Measurements from ENCODE around the gene ZBTB17.

ZBTB17 gene

DNA sequence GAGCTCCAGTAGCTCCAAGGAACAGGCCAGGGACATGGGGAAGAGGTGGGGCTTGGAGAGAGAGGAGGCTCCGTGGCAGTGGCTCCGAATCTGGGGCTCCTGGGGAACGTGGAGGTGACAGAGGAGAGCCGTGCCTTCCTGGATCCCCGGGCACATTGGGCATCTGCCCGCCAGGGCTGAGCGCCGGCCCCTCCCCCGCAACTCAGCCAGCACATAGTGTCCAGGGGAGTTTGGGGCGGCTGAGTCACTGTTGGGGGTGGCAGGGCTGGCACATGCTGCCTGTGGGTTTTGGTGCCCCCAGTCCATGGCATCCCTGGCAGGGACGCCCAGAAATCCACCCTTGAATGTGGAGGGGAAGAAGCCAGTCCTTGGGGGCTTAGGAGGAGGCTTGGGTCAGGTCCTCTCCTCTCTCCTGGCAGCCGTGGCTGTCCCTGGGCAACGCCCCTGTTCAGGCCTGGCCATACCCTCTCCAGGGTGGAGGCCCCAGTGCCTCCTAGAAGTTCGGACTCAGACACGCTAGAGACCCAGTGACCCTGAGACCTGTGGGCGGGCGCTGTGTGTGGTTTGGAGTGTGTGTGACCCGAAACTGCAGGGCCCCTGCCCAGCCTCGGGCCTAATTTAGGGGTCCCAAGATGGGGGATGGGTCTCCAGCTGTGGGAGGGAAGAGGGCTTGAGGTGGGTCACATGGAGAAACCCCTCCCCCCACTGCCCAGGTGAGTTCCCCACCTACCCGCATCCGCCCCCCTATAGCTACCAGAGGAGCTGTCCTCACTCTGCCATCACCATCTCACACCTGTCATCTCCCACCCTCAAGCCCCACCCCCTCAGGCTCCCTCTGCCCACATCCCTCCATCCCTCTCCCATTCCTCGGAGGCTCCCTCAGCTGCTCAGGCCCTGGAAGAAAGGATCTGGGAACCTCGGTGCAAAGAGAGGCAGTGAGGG is 40.3 kb upstream of the ZBTB17 start:
- no peak overlapping the region for H3K4me3 ChIP-seq (ENCODE audit: low read depth, low read length)
- TF ChIP-seq, protein P1, sequence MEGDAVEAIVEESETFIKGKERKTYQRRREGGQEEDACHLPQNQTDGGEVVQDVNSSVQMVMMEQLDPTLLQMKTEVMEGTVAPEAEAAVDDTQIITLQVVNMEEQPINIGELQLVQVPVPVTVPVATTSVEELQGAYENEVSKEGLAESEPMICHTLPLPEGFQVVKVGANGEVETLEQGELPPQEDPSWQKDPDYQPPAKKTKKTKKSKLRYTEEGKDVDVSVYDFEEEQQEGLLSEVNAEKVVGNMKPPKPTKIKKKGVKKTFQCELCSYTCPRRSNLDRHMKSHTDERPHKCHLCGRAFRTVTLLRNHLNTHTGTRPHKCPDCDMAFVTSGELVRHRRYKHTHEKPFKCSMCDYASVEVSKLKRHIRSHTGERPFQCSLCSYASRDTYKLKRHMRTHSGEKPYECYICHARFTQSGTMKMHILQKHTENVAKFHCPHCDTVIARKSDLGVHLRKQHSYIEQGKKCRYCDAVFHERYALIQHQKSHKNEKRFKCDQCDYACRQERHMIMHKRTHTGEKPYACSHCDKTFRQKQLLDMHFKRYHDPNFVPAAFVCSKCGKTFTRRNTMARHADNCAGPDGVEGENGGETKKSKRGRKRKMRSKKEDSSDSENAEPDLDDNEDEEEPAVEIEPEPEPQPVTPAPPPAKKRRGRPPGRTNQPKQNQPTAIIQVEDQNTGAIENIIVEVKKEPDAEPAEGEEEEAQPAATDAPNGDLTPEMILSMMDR (IDR thresholded peaks at IDR 0.05; ENCODE audit: low read depth, low read length) = no peak
- no peak for DNase-seq (ENCODE audit: low read depth, low spot score)
- in situ Hi-C loops (cut with HindIII; ENCODE audit: low sequenced_read_pairs) = no loop called here

DNA sequence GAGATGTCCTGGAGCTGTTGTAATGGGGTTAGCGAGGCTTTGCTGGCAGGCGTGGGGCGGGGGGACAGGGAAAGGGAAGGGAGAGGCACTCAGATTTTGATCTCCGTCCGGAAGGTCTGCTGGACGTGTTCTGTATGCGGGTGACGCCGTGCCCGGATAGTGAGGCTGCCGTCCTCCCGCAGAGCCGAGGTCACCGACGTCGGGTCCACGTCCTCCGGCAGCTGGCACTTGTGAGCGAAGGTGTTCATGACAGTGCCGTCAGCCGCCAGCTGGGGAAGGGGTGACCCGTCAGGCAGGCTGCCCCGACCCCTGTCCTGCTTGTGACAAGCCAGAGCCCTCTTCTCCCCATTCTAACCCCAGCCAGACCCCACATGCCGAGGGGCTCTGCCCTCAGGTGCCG is 39.6 kb upstream of the ZBTB17 start:
- no peak overlapping the region for H3K4me3 ChIP-seq (ENCODE audit: low read depth, low read length)
- in situ Hi-C loops (cut with HindIII; ENCODE audit: low sequenced_read_pairs) = no loop called here
- TF ChIP-seq, protein P1 (IDR thresholded peaks at IDR 0.05; ENCODE audit: low read depth, low read length) = no peak
- DNase-seq (ENCODE audit: low read depth, low spot score) = no peak

DNA sequence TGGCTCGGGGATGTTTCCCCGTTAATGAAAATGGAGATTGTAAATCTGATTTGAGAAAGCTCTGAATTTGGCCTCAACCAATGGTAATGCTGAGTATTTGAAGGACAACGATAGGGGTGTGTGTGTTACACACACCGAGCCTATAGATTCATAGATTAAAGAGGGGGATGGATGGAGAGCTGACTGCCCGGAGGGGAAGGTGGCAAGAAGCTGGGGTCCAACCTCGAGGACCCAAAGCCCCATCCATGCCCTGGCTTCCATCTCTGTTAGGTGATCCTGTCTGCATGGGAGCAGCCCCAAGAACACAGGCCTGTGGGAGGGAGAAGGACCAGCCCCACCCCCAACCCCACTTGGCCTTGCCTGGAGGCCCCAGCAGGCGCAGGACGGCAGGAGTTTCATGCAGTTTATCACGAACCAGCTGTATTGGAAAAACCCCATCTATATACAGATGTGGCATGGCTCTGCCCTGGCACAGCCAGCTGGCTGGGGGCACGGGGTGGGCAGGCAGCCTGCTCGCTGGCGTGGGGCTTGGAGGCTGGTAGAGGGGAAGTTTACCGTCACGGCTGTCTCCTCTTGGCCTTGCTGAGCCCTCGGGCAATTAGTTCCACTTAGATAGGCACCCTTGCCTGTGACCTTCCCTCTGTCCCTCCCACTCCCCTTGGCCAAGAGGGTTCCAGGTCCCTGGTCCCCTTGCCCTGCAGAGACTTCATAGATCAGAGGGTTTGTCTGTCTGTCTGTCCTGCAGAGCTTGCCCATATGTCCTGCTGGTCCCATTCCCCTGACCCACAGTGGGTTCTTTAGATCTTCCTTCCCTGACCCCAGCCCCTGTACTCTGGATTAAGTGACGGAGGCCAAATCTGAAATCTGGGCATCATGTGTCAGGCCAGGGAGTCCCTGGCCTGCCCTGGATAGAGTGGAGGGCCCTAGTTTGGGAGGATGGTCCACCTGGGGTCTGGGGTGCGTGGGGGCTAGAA is 38.9 kb upstream of the ZBTB17 start:
- no peak for DNase-seq (ENCODE audit: low read depth, low spot score)
- TF ChIP-seq, protein P1 (IDR thresholded peaks at IDR 0.05; ENCODE audit: low read depth, low read length) = no peak
- in situ Hi-C loops (cut with HindIII; ENCODE audit: low sequenced_read_pairs) = no loop called here
- H3K4me3 ChIP-seq (ENCODE audit: low read depth, low read length) = no peak overlapping the region

DNA sequence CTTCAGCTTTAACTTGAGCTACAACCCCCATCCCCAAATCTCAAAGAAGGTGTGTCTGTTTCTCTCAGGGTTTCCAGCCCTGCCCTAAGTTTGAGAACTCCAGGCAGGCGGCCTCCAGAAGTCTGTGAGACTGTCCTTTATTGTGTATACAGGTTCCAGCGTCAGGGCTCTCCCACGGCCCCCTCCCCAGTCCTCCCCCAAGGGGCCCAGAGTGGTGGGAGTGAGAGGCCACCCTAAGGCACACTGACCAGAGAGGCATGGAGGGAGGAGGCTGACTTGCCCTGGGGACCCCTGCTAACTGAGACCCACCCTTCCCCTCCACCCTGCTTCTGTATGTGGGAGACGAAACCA is 38.0 kb upstream of the ZBTB17 start:
- TF ChIP-seq, protein P1 (IDR thresholded peaks at IDR 0.05; ENCODE audit: low read depth, low read length) = no peak
- in situ Hi-C loops (cut with HindIII; ENCODE audit: low sequenced_read_pairs) = no loop called here
- no peak overlapping the region for H3K4me3 ChIP-seq (ENCODE audit: low read depth, low read length)
- no peak for DNase-seq (ENCODE audit: low read depth, low spot score)

DNA sequence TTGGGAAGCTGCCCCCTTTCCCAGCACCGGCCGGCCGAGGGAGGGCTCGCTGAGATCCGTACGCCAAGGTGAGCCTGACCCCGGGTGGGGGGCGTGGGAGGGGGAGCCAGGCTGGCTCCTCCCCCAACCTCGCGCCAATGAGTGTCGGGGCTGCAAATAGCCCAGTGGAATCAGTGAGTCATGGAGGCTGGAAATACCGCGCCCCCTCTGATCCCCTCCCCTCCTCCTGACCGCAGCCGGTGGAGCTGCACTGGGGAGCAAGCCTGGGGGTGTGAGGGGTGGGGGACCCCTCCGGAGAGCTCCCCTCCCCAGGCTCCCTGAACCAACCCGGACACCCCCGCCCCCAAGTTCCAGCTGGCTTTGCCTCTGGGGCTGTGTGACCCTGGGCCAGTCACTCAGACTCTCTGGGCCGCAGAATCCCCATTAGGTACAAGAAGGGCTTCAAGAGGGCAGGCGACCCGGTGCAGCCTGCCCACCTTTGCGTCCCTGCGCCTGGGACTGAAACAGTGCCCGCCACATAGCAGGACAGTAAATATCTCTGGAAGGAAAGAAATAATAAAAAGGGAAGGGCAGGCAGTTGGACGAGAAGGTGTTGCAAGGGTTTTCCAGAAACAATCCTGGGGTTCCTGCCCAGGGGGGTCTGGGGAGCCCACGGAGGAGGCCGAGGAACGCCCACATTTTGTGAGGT is 37.5 kb upstream of the ZBTB17 start:
- peak overlapping the region; percentile 22 for H3K4me3 ChIP-seq (ENCODE audit: low read depth, low read length)
- in situ Hi-C loops (cut with HindIII; ENCODE audit: low sequenced_read_pairs) = no loop called here

More for the DNA sequence above, 37.5 kb upstream of the ZBTB17 start:
- DNase-seq (ENCODE audit: low read depth, low spot score) = peak; percentile 74
- TF ChIP-seq, protein P1 (IDR thresholded peaks at IDR 0.05; ENCODE audit: low read depth, low read length) = no peak
